H1 (cell line): ENCODE measurements around the gene NRTN. TPM values are rescaled to one million over a fixed set of nuclear protein-coding genes. Genes with fewer than 3 reads are reported as not detected.

Source experiments
- CTCF ChIA-PET: fragments of 300-600 bp; sonication (Branson Sonifier 250); formaldehyde crosslinking; loops from one replicate; lab custom pipeline; 2021; ENCODE audit not compliant: partially characterized antibody; lab: Charles Lee
- POLR2A ChIA-PET: fragments of 300-600 bp; sonication (Branson Sonifier 250); formaldehyde crosslinking; loops from one replicate; lab custom pipeline; 2021; ENCODE audit warnings: inconsistent platforms; ENCODE audit not compliant: partially characterized antibody; lab: Charles Lee
- DNase-seq, 2 experiments: peaks; one replicate each; pipeline versions ENCODE4 v3.0.0 to v3.0.0-alpha.2; 2010 to 2022; ENCODE audit warnings: low spot score in 2 of 2, low read depth in 1 of 2, mixed read lengths in 1 of 2
- FAIRE-seq: peaks from 2 replicates; lab custom pipeline; 2011; peaks lifted over from hg19 to GRCh38; lab: Jason Lieb, UNC
- H2AFZ ChIP-seq: 2 replicates; pipeline ENCODE4 v1.8.1; 2012; ENCODE audit warnings: low read length, inconsistent platforms
- H2AK5ac ChIP-seq: 2 replicates; pipeline ENCODE4 v1.6.1; 2013; ENCODE audit warnings: low read depth, low read length
- H2BK120ac ChIP-seq: replicated peaks from 2 replicates; pipeline ENCODE3; 2013; ENCODE audit warnings: low read depth, low read length, inconsistent platforms
- H2BK12ac ChIP-seq: 2 replicates; pipeline ENCODE4 v1.6.1; 2013; ENCODE audit warnings: low read depth, low read length
- H2BK15ac ChIP-seq: 2 replicates; pipeline ENCODE4 v1.6.1; 2013; ENCODE audit warnings: low read length
- H2BK20ac ChIP-seq: 2 replicates; pipeline ENCODE4 v1.6.1; 2013; ENCODE audit warnings: low read length
- H2BK5ac ChIP-seq: 2 replicates; pipeline ENCODE4 v1.6.1; 2013; ENCODE audit warnings: low read depth, low read length
- H3K14ac ChIP-seq: 2 replicates; pipeline ENCODE4 v1.6.1; 2013; ENCODE audit warnings: inconsistent platforms; ENCODE audit not compliant: insufficient read length
- H3K18ac ChIP-seq: 2 replicates; pipeline ENCODE4 v1.6.1; 2013; ENCODE audit warnings: low read length; ENCODE audit errors: extremely low read depth
- H3K23ac ChIP-seq: 2 replicates; pipeline ENCODE4 v1.6.1; 2013; ENCODE audit warnings: inconsistent platforms; ENCODE audit not compliant: insufficient read length
- H3K23me2 ChIP-seq: 2 replicates; pipeline ENCODE4 v1.6.1; 2013; ENCODE audit warnings: low read depth, low read length
- H3K27ac ChIP-seq: 2 replicates; pipeline ENCODE4 v1.6.1; 2011; ENCODE audit warnings: low read depth, low read length, inconsistent platforms
- H3K27me3 ChIP-seq, 4 experiments: replicated peaks in 1 of 4; 1 replicate in 1 of 4; 2 replicates in 3 of 4; pipeline versions ENCODE4 v1.6.1 to v1.8.1; 2011 to 2013; ENCODE audit warnings: low read length in 3 of 4, mild to moderate bottlenecking in 3 of 4, inconsistent platforms in 2 of 4, mixed read lengths in 2 of 4, moderate library complexity in 1 of 4; ENCODE audit not compliant: control insufficient read depth in 3 of 4, insufficient read depth in 3 of 4; ENCODE audit errors: extremely low read depth in 1 of 4
- H3K36me3 ChIP-seq, 4 experiments: 2 replicates each; pipeline versions ENCODE4 v1.6.1 to v1.8.1; 2011 to 2013; ENCODE audit warnings: mild to moderate bottlenecking in 4 of 4, low read length in 3 of 4, moderate library complexity in 2 of 4, control low read depth in 1 of 4, inconsistent platforms in 1 of 4; ENCODE audit not compliant: insufficient read depth in 4 of 4, control insufficient read depth in 2 of 4
- H3K4ac ChIP-seq: replicated peaks from 2 replicates; pipeline ENCODE3; 2013; ENCODE audit warnings: low read length, low read depth, mixed read lengths, inconsistent platforms; ENCODE audit not compliant: insufficient read length
- H3K4me1 ChIP-seq, 4 experiments: replicated peaks in 1 of 4; 1 replicate in 1 of 4; 2 replicates in 3 of 4; pipeline versions ENCODE4 v1.6.1 to v1.8.1; 2011 to 2013; ENCODE audit warnings: low read length in 3 of 4, inconsistent platforms in 2 of 4, mixed read lengths in 1 of 4; ENCODE audit not compliant: insufficient read depth in 4 of 4, control insufficient read depth in 3 of 4
- H3K4me2 ChIP-seq, 2 experiments: 2 replicates each; pipeline versions ENCODE4 v1.6.1 to v1.8.1; 2011 to 2013; ENCODE audit warnings: low read depth in 2 of 2, low read length in 2 of 2, control low read depth in 1 of 2, inconsistent platforms in 1 of 2, mild to moderate bottlenecking in 1 of 2; ENCODE audit not compliant: insufficient read depth in 1 of 2
- H3K4me3 ChIP-seq, 4 experiments: fragments of 200-600, 300-600 bp in 1 of 4; sonication (generic), shearing (Covaris generic), sonication (Bioruptor Twin) in 1 of 4; 2 replicates each; pipeline versions ENCODE4 v1.5.1 to v1.8.1; 2011 to 2016; ENCODE audit warnings: low read length in 4 of 4, low read depth in 3 of 4, control low read depth in 2 of 4, inconsistent platforms in 2 of 4, mild to moderate bottlenecking in 2 of 4, mixed read lengths in 1 of 4, moderate library complexity in 1 of 4; ENCODE audit not compliant: insufficient read depth in 2 of 4; ENCODE audit errors: extremely low read depth in 1 of 4
- H3K56ac ChIP-seq: replicated peaks from 2 replicates; pipeline ENCODE3; 2013; ENCODE audit warnings: low read depth, mild to moderate bottlenecking, mixed read lengths, low read length, inconsistent platforms; ENCODE audit not compliant: insufficient read length
- H3K79me1 ChIP-seq: 2 replicates; pipeline ENCODE4 v1.6.1; 2013; ENCODE audit warnings: low read depth, low read length, control low read depth
- H3K79me2 ChIP-seq, 2 experiments: 2 replicates each; pipeline versions ENCODE4 v1.6.1 to v1.8.1; 2012 to 2013; ENCODE audit warnings: low read length in 2 of 2, mild to moderate bottlenecking in 2 of 2, inconsistent platforms in 1 of 2; ENCODE audit not compliant: insufficient read depth in 2 of 2, control insufficient read depth in 1 of 2
- H3K9ac ChIP-seq, 4 experiments: replicated peaks in 1 of 4; 1 replicate in 1 of 4; 2 replicates in 3 of 4; pipeline versions ENCODE4 v1.6.1 to v1.8.1; 2011 to 2013; ENCODE audit warnings: low read depth in 3 of 4, low read length in 3 of 4, control low read depth in 2 of 4, mild to moderate bottlenecking in 2 of 4, moderate library complexity in 2 of 4, inconsistent platforms in 1 of 4; ENCODE audit errors: extremely low read depth in 1 of 4
- H3K9me3 ChIP-seq, 2 experiments: 2 replicates each; pipeline versions ENCODE4 v1.6.1 to v1.8.1; 2012 to 2013; ENCODE audit warnings: mild to moderate bottlenecking in 2 of 2, moderate library complexity in 2 of 2, control low read depth in 1 of 2, inconsistent platforms in 1 of 2, low read depth in 1 of 2, low read length in 1 of 2, mixed read lengths in 1 of 2; ENCODE audit not compliant: insufficient read depth in 2 of 2
- H4K20me1 ChIP-seq, 2 experiments: replicated peaks in 1 of 2; 2 replicates each; pipeline versions ENCODE3 to v1.8.1; 2011 to 2013; ENCODE audit warnings: inconsistent platforms in 2 of 2, low read length in 2 of 2, mild to moderate bottlenecking in 1 of 2; ENCODE audit not compliant: insufficient read depth in 2 of 2, control insufficient read depth in 1 of 2
- H4K5ac ChIP-seq: 2 replicates; pipeline ENCODE4 v1.6.1; 2013; ENCODE audit warnings: low read length, low read depth, mixed read lengths, inconsistent platforms; ENCODE audit not compliant: insufficient read length
- H4K8ac ChIP-seq: 2 replicates; pipeline ENCODE4 v1.8.0; 2013; ENCODE audit warnings: mild to moderate bottlenecking, moderate library complexity, low read length, inconsistent platforms; ENCODE audit not compliant: insufficient read depth; ENCODE audit errors: extremely low read depth
- H4K91ac ChIP-seq: replicated peaks from 2 replicates; pipeline ENCODE3; 2013; ENCODE audit warnings: low read length, mixed read lengths, inconsistent platforms; ENCODE audit not compliant: insufficient read length
- BRCA1 ChIP-seq: IDR thresholded peaks from 2 replicates; pipeline ENCODE4 v1.6.1; 2012; ENCODE audit warnings: low read depth, low read length, improper control_type of control experiment
- CBX5 ChIP-seq: fragments of 300-800, 300-1000 bp; sonication (generic); IDR thresholded peaks from 2 replicates; pipeline ENCODE4 v1.7.1; 2016; ENCODE audit warnings: antibody characterized with exemption, low read length, low read depth
- CHD1 ChIP-seq: IDR thresholded peaks from 2 replicates; pipeline ENCODE4 v1.6.1; 2012; ENCODE audit warnings: low read depth, low read length, improper control_type of control experiment
- EGR1 ChIP-seq: IDR thresholded peaks from 2 replicates; pipeline ENCODE4 v1.6.1; 2011; ENCODE audit warnings: low read depth, low read length, borderline replicate concordance
- GTF2F1 ChIP-seq: IDR thresholded peaks from 2 replicates; pipeline ENCODE4 v1.6.1; 2012; ENCODE audit warnings: low read depth, low read length, improper control_type of control experiment, borderline replicate concordance
- HDAC6 ChIP-seq: IDR thresholded peaks from one replicate; pipeline ENCODE4 v1.7.1; 2012; ENCODE audit warnings: low read depth, mild to moderate bottlenecking, inconsistent platforms, low read length, moderate library complexity
- MAX ChIP-seq: IDR thresholded peaks from 2 replicates; pipeline ENCODE4 v1.6.1; 2012; ENCODE audit warnings: inconsistent platforms
- RXRA ChIP-seq: IDR thresholded peaks from 2 replicates; pipeline ENCODE4 v1.6.1; 2011; ENCODE audit warnings: low read depth, mild to moderate bottlenecking, low read length, moderate library complexity; ENCODE audit not compliant: insufficient read depth
- SIRT6 ChIP-seq: IDR thresholded peaks from one replicate; pipeline ENCODE4 v1.7.1; 2012; ENCODE audit warnings: low read length, inconsistent platforms
- SP1 ChIP-seq: IDR thresholded peaks from 2 replicates; pipeline ENCODE4 v1.6.1; 2011; ENCODE audit warnings: low read depth, low read length
- TAF7 ChIP-seq: optimal IDR thresholded peaks from 2 replicates; pipeline ENCODE3; 2011; ENCODE audit warnings: low read depth, mild to moderate bottlenecking, inconsistent platforms, low read length, moderate library complexity, borderline replicate concordance
- WGBS, 2 experiments: shearing (Covaris generic) in 1 of 2; methylation state at CpG; one replicate each; pipeline versions ENCODE4 v1.1.6 to v1.1.7; 2013 to 2015; ENCODE audit warnings: low lambda C conversion rate in 2 of 2, mixed read lengths in 2 of 2, inconsistent platforms in 1 of 2, low coverage in 1 of 2, missing lambda C conversion rate in 1 of 2; ENCODE audit not compliant: insufficient replicate concordance in 2 of 2, insufficient coverage in 1 of 2, insufficient read length in 1 of 2; ENCODE audit errors: extremely low coverage in 1 of 2, missing lambda C conversion rate in 1 of 2; 5-methylcytosine and 5-hydroxymethylcytosine counted together
- polyA plus RNA-seq, 7 experiments: library from polyadenylated mRNA; depleted of rRNA in 3 of 7; stranded (reverse) in 5 of 7; unstranded in 2 of 7; fragments of >200 nt in 5 of 7; fragments of 200-250 nt in 2 of 7; gene quantifications; 1 replicate in 5 of 7; 2 replicates in 1 of 7; 4 replicates in 1 of 7; pipeline versions ENCODE4 v1.2.1 to v1.2.3, GENCODE V29; 2011 to 2013; ENCODE audit warnings: missing spikeins in 2 of 7, mixed read lengths in 2 of 7
- total RNA-seq: library from RNA; stranded (reverse); fragmentation: NEBNext Ultra II Directional; extraction: Animal tissue kit (Norgen Biotek cat#: 25700); gene quantifications from 2 replicates; pipeline ENCODE4 v1.2.1, GENCODE V29; 2021

NRTN gene
- total and polyA plus RNA-seq, 2 of the 8 experiments (the other 6 are each of a cell fraction or from before 2014, with no cell fraction given): 3.9 to 5.3 TPM

GRCh38 chr19:5809469-5809868, 4.6 kb downstream of the NRTN start:
- no peaks in the 10 kb centered on the region for H3K36me3 ChIP-seq
- no peak overlapping the region for H2AK5ac ChIP-seq
- no peak overlapping the region for H3K9ac ChIP-seq
- H2BK12ac ChIP-seq: no peak overlapping the region
- no peak overlapping the region; the same call in 1 of the 2 replicates for H4K8ac ChIP-seq
- H3K23me2 ChIP-seq: peaks cover 4% of the 10 kb centered on the region; the same call in 1 of the 2 replicates
- TF ChIP-seq CHD1 (no peak), GTF2F1 (no peak), SP1 (no peak), HDAC6 (no peak), RXRA (no peak), SIRT6 (no peak), TAF7 (no peak), CBX5 (no peak), BRCA1 (no peak), EGR1 (no peak), MAX (no peak)
- peaks cover 0 to 6% of the 10 kb centered on the region in 2 experiments for H4K20me1 ChIP-seq
- no peak overlapping the region for H2BK5ac ChIP-seq
- no peak overlapping the region for H3K14ac ChIP-seq
- peaks cover 0 to 5% (median 3%) of the 10 kb centered on the region in 4 experiments; a peak in 3 of 7 replicates for H3K4me1 ChIP-seq
- no peak for FAIRE-seq
- peaks cover 4% of the 10 kb centered on the region; the same call in 1 of the 2 replicates for H3K79me1 ChIP-seq
- H3K56ac ChIP-seq: no peak overlapping the region
- H4K91ac ChIP-seq: no peak overlapping the region
- H2AFZ ChIP-seq: no peak overlapping the region
- H3K4me2 ChIP-seq: no peak overlapping the region
- no peak overlapping the region for H2BK15ac ChIP-seq
- H3K23ac ChIP-seq: no peak overlapping the region
- no peak for DNase-seq
- H2BK20ac ChIP-seq: no peak overlapping the region
- H2BK120ac ChIP-seq: no peak overlapping the region
- H3K9me3 ChIP-seq: no peaks in the 10 kb centered on the region
- CTCF ChIA-PET: interaction anchor here (0.6 to 4.5 kb wide), 7 partner anchors 13 to 175 kb away, joined by 3 to 32 read pairs (median 4); no protein-coding TSS in a partner anchor
- no peaks in the 10 kb centered on the region; a peak in 1 of 4 replicates for H3K79me2 ChIP-seq
- peaks cover 0 to 1% (median 0%) of the 10 kb centered on the region in 4 experiments; a peak in 1 of 7 replicates for H3K27me3 ChIP-seq
- no peak overlapping the region for H4K5ac ChIP-seq
- no peak overlapping the region for H3K4ac ChIP-seq
- POLR2A ChIA-PET: interaction anchor here (0.7 to 2.5 kb wide), 2 partner anchors 14 to 19 kb away, joined by 4 to 6 read pairs; no protein-coding TSS in a partner anchor
- WGBS, 2 experiments: 90% methylated on average over 10 of the region's 10 CpGs; no CpG with 5 or more reads in 1 of the 2 experiments
- no peak overlapping the region for H3K4me3 ChIP-seq
- no peak overlapping the region for H3K27ac ChIP-seq
- H3K18ac ChIP-seq: no peak overlapping the region
